Measurements from ENCODE around the gene CIDEA.
A peak's percentile ranks its signal among the peaks of the same experiment; 100 is the strongest.
"Not testable (repeated sequence)": the region's sequence is repeated elsewhere in the genome, so short reads cannot be mapped to it uniquely, and the experiment has no call there.

CIDEA gene

GRCh38 chr18:12254136-12254819, at the start of gene CIDEA:
Gene CIDEA, plus strand, starts transcription at chr18:12254361. Its CDS starts 23 bp downstream, at chr18:12254384.
- no peak for DNase-seq (ENCODE audit: low read depth)

GRCh38 chr18:12208296-12209153, 45.6 kb upstream of the CIDEA start:
- not testable (repeated sequence) for DNase-seq (ENCODE audit: low read depth)

- not testable (repeated sequence) for DNase-seq (ENCODE audit: low read depth)
Observed at GRCh38 chr18:12212308-12212707, 41.9 kb upstream of the CIDEA start.

- DNase-seq (ENCODE audit: low read depth): not testable (repeated sequence)
Observed at GRCh38 chr18:12214296-12215005, 39.7 kb upstream of the CIDEA start.

- not testable (repeated sequence) for DNase-seq (ENCODE audit: low read depth)
Observed at GRCh38 chr18:12216471-12216870, 37.7 kb upstream of the CIDEA start.

- DNase-seq (ENCODE audit: low read depth): not testable (repeated sequence)
Observed at GRCh38 chr18:12218603-12219002, 35.6 kb upstream of the CIDEA start.

- not testable (repeated sequence) for DNase-seq (ENCODE audit: low read depth)
Observed at GRCh38 chr18:12222041-12222440, 32.1 kb upstream of the CIDEA start.

GRCh38 chr18:12223326-12223725, 30.8 kb upstream of the CIDEA start:
- not testable (repeated sequence) for DNase-seq (ENCODE audit: low read depth)

GRCh38 chr18:12226807-12227206, 27.4 kb upstream of the CIDEA start:
- not testable (repeated sequence) for DNase-seq (ENCODE audit: low read depth)

- not testable (repeated sequence) for DNase-seq (ENCODE audit: low read depth)
Observed at GRCh38 chr18:12227399-12228186, 26.6 kb upstream of the CIDEA start.

GRCh38 chr18:12228308-12228707, 25.9 kb upstream of the CIDEA start:
- DNase-seq (ENCODE audit: low read depth): not testable (repeated sequence)

- DNase-seq (ENCODE audit: low read depth): not testable (repeated sequence)
Observed at GRCh38 chr18:12230561-12230960, 23.6 kb upstream of the CIDEA start.

- no peak for DNase-seq (ENCODE audit: low read depth)
Observed at GRCh38 chr18:12231040-12231882, 22.9 kb upstream of the CIDEA start.

- no peak for DNase-seq (ENCODE audit: low read depth)
Observed at GRCh38 chr18:12231986-12232385, 22.2 kb upstream of the CIDEA start.

- no peak for DNase-seq (ENCODE audit: low read depth)
Observed at GRCh38 chr18:12233378-12233777, 20.8 kb upstream of the CIDEA start.

GRCh38 chr18:12234451-12235190, 19.5 kb upstream of the CIDEA start:
- no peak for DNase-seq (ENCODE audit: low read depth)

- DNase-seq (ENCODE audit: low read depth): no peak
Observed at GRCh38 chr18:12236141-12236540, 18.0 kb upstream of the CIDEA start.

GRCh38 chr18:12236934-12237832, 17.0 kb upstream of the CIDEA start:
- peak; percentile 45 for DNase-seq (ENCODE audit: low read depth)

- no peak for DNase-seq (ENCODE audit: low read depth)
Observed at GRCh38 chr18:12238826-12239225, 15.3 kb upstream of the CIDEA start.

Measured in stimulated activated CD8-positive, alpha-beta memory T cell treated with anti-CD3 and anti-CD28 coated beads, Interleukin-7, amount 100 ng/mL, for 24 hours (primary cell).